ENCODE results near the gene NDUFAF2.

DNA sequence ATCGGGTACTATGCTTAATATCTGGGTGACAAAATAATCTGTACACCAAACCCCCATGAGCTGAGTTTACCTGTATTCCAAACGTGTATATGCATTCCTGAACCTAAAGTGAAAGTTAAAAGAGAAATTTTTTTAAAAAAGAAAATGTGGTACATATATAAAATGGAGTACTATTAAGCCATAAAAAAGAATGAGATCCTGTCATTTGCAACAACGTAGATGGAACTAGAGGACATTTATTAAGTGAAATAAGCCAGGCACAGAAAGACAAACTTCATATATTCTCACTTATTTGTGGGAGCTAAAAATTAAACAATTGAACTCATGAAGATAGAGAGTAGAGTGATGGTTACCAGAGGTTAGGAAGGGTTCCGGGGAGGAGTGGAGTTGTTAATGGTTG, 44.8 kb downstream of the NDUFAF2 start:
- no peak for TF ChIP-seq CTCF (IDR thresholded peaks at IDR 0.05)
- TF ChIP-seq POLR2AphosphoS5 (IDR thresholded peaks at IDR 0.05), result no peak
- TF ChIP-seq EP300 (IDR thresholded peaks at IDR 0.05), result no peak
- TF ChIP-seq POLR2A (IDR thresholded peaks at IDR 0.05), result no peak

All from gastroesophageal sphincter (tissue), 3 donors.